K562 (cell line): ENCODE measurements around the gene PCDHB7. TPM values are rescaled to one million over a fixed set of nuclear protein-coding genes. Genes with fewer than 3 reads are reported as not detected.
"Not testable (repeated sequence)": the region's sequence is repeated elsewhere in the genome, so short reads cannot be mapped to it uniquely, and the experiment has no call there.

Source experiments
- ATAC-seq: fragments of 200-7000 bp; cut with Tn5 transposase; 3 replicates; pipeline ENCODE4 v1.9.1; 2020; ENCODE audit warnings: moderate library complexity
- BruUV-seq: library from RNA; stranded (reverse); fragments of 400-500 nt; replicated peaks from 2 replicates; lab custom pipeline; 2021; lab: Mats Ljungman, UMichigan
- CTCF ChIA-PET: fragments of 300-600 bp; formaldehyde crosslinking; extraction: SDS; loops from one replicate; lab custom pipeline; 2021; ENCODE audit warnings: low intra/inter-chr PET ratio; lab: Yijun Ruan, JAX
- POLR2A ChIA-PET: fragments of 300-600, 350-650 bp; sonication (Branson Sonifier 250); formaldehyde crosslinking; extraction: SDS; loops from one replicate; lab custom pipeline; 2021; ENCODE audit warnings: antibody characterized with exemption, inconsistent platforms; lab: Yijun Ruan, JAX
- DNase-seq, 4 experiments: peaks; one replicate each; pipeline versions ENCODE4 v3.0.0 to v3.0.0-alpha.2; 2011 to 2018; ENCODE audit warnings: low spot score in 3 of 4, mixed read lengths in 3 of 4; ENCODE audit errors: extremely low read depth in 1 of 4
- FAIRE-seq: peaks from 2 replicates; lab custom pipeline; 2011; peaks lifted over from hg19 to GRCh38; lab: Jason Lieb, UNC
- H2AFZ ChIP-seq: 2 replicates; pipeline ENCODE4 v1.6.0; 2011; ENCODE audit warnings: low read depth, low read length, control low read depth, inconsistent platforms
- H3K27ac ChIP-seq: fragments of 200-600 bp; 3 replicates; pipeline ENCODE4 v1.8.0; 2011; ENCODE audit warnings: low read depth, mild to moderate bottlenecking, control low read depth, inconsistent platforms, low read length, moderate library complexity, mixed read lengths; ENCODE audit errors: extremely low read depth
- H3K27me3 ChIP-seq, 2 experiments: fragments of 300-600 bp in 1 of 2; 2 replicates in 1 of 2; 3 replicates in 1 of 2; pipeline versions ENCODE4 v1.6.0 to v1.8.0; 2011; ENCODE audit warnings: inconsistent platforms in 2 of 2, low read length in 2 of 2, mild to moderate bottlenecking in 1 of 2, mixed read lengths in 1 of 2, moderate library complexity in 1 of 2; ENCODE audit not compliant: control insufficient read depth in 2 of 2, insufficient read depth in 2 of 2
- H3K36me3 ChIP-seq: fragments of 300-600 bp; 3 replicates; pipeline ENCODE4 v1.8.0; 2011; ENCODE audit warnings: mild to moderate bottlenecking, low read length, inconsistent platforms; ENCODE audit not compliant: control insufficient read depth, insufficient read depth
- H3K4me1 ChIP-seq, 2 experiments: fragments of 200-600 bp in 1 of 2; replicated peaks in 1 of 2; 2 replicates in 1 of 2; 3 replicates in 1 of 2; pipeline versions ENCODE4 v1.5.1 to v1.8.0; 2011; ENCODE audit warnings: inconsistent platforms in 2 of 2, low read length in 2 of 2, mild to moderate bottlenecking in 1 of 2, mixed read lengths in 1 of 2, moderate library complexity in 1 of 2; ENCODE audit not compliant: control insufficient read depth in 2 of 2, insufficient read depth in 2 of 2
- H3K4me2 ChIP-seq: 2 replicates; pipeline ENCODE4 v1.6.1; 2011; ENCODE audit warnings: low read length, control low read depth, inconsistent platforms, mixed read lengths; ENCODE audit not compliant: insufficient read depth
- H3K4me3 ChIP-seq: fragments of 200-600 bp; sonication (generic), shearing (Covaris generic); 2 replicates; pipeline ENCODE4 v1.5.1; 2016; ENCODE audit warnings: control low read depth, inconsistent platforms
- H3K79me2 ChIP-seq: fragments of 200-600 bp; 3 replicates; pipeline ENCODE4 v1.8.0; 2011; ENCODE audit warnings: low read length, inconsistent platforms; ENCODE audit not compliant: control insufficient read depth, insufficient read depth
- H3K9ac ChIP-seq, 2 experiments: 2 replicates each; pipeline versions ENCODE4 v1.6.0 to v1.6.1; 2011; ENCODE audit warnings: low read depth in 2 of 2, low read length in 2 of 2, control low read depth in 1 of 2, inconsistent platforms in 1 of 2, mild to moderate bottlenecking in 1 of 2, mixed read lengths in 1 of 2; ENCODE audit not compliant: insufficient read depth in 1 of 2
- H3K9me1 ChIP-seq: one replicate; pipeline ENCODE4 v1.6.0; 2011; ENCODE audit warnings: inconsistent platforms, mild to moderate bottlenecking, low read length, moderate library complexity; ENCODE audit not compliant: control insufficient read depth, insufficient read depth
- H3K9me3 ChIP-seq: replicated peaks from 2 replicates; pipeline ENCODE4 v1.5.1; 2011; ENCODE audit warnings: low read depth, low read length, inconsistent platforms; ENCODE audit not compliant: control insufficient read depth, insufficient read depth
- H4K20me1 ChIP-seq: replicated peaks from 2 replicates; pipeline ENCODE4 v1.6.1; 2011; ENCODE audit warnings: low read length, inconsistent platforms, mixed read lengths; ENCODE audit not compliant: control insufficient read depth, insufficient read depth
- CTCF ChIP-seq, 3 experiments: IDR thresholded peaks in 2 of 3; conservative IDR thresholded peaks in 1 of 3; 2 replicates each; pipeline ENCODE4 v1.5.1; 2011 to 2012; ENCODE audit warnings: low read length in 3 of 3, mild to moderate bottlenecking in 3 of 3, control low read depth in 2 of 3, improper control_type of control experiment in 1 of 3, inconsistent platforms in 1 of 3, low read depth in 1 of 3, mixed read lengths in 1 of 3, moderate library complexity in 1 of 3; ENCODE audit not compliant: insufficient read depth in 2 of 3
- ZBTB33 ChIP-seq: sonication (generic); formaldehyde crosslinking; IDR thresholded peaks from 2 replicates; pipeline ENCODE4 v1.8.1; 2023; ENCODE audit warnings: mild to moderate bottlenecking, missing genetic modification reagents
- WGBS: fragments of 100-300 bp; shearing (Covaris generic); methylation state at CpG from one replicate; pipeline ENCODE4 v1.1.6; 2016; ENCODE audit warnings: low coverage, mixed read lengths; ENCODE audit not compliant: insufficient coverage; ENCODE audit errors: missing lambda C conversion rate; 5-methylcytosine and 5-hydroxymethylcytosine counted together
- in situ Hi-C: fragments of 300-500 bp; cut with MboI; formaldehyde crosslinking; loops from 4 replicates; pipeline ENCODE4 v1.15.0; 2018; ENCODE audit warnings: inconsistent platforms, mixed read lengths
- intact Hi-C: fragments of 100-400 bp; cut with micrococcal nuclease; formaldehyde crosslinking; loops from 2 replicates; pipeline ENCODE4 v1.14.2; 2022
- polyA plus RNA-seq, 8 experiments: library from polyadenylated mRNA; depleted of rRNA in 4 of 8; stranded (reverse) in 5 of 8; unstranded in 3 of 8; fragments of >200 nt; fragmentation: Nextera tagmentation in 2 of 8; fragmentation: Illumina TruSeq in 1 of 8; extraction: Ambion mirVana in 2 of 8; extraction: Trizol in 1 of 8; gene quantifications; 2 replicates each; pipeline versions ENCODE4 v1.2.1 to v1.2.3, GENCODE V29; 2011 to 2014; ENCODE audit warnings: inconsistent platforms in 1 of 8, missing spikeins in 1 of 8
- total RNA-seq, 7 experiments: library from RNA; depleted of rRNA in 6 of 7; stranded (reverse); fragments of >200 nt in 6 of 7; fragmentation: Illumina TruSeq in 2 of 7; extraction: Trizol in 2 of 7; gene quantifications; 2 replicates each; pipeline versions ENCODE4 v1.2.1 to v1.2.3, GENCODE V29; 2011 to 2021; ENCODE audit warnings: low replicate concordance in 1 of 7

Gene PCDHB7
- total and polyA plus RNA-seq, 9 of the 15 experiments (the other 6 are each of a cell fraction or from before 2014, with no cell fraction given), result not detected

- in situ Hi-C loops (loop anchor here (25.0 kb wide), 1 partner anchor 914 kb away; no protein-coding TSS in a partner anchor), intact Hi-C loops (loop anchor here (1.0 kb wide), 1 partner anchor 341 kb away; no protein-coding TSS in a partner anchor)
- peak in 3 of 4 experiments; percentile 8 to 30 (median 18) for DNase-seq
- BruUV-seq, result no TSS peak
- Histone ChIP-seq H3K79me2 (no peaks in the 10 kb centered on the region), H3K9me1 (no peaks in the 10 kb centered on the region), H4K20me1 (no peaks in the 10 kb centered on the region), H2AFZ (peak within 1 kb of the TSS; percentile 35; the same call in 1 of the 2 replicates), H3K27ac (no peak within 1 kb of the TSS), H3K36me3 (no peaks in the 10 kb centered on the region), H3K4me1 (no peaks in the 10 kb centered on the region), H3K27me3 (peaks cover 0 to 6% of the 10 kb centered on the region in 2 experiments; a peak in 2 of 5 replicates), H3K4me2 (no peak within 1 kb of the TSS; the same call in 1 of the 2 replicates), H3K4me3 (no peak within 1 kb of the TSS), H3K9ac (no peak within 1 kb of the TSS), H3K9me3 (no peaks in the 10 kb centered on the region)
- WGBS, result under 1% methylated on average over 15 of the region's 15 CpGs
- CTCF ChIA-PET, result interaction anchor here (0.7 to 1.2 kb wide), 3 partner anchors 115 to 842 kb away, joined by 3 to 6 read pairs (median 3); partner anchors contain the start of gene PCDHGA2
- POLR2A ChIA-PET, result interaction anchor here (1.2 to 1.3 kb wide), 2 partner anchors 9 to 341 kb away, joined by 3 to 4 read pairs; no protein-coding TSS in a partner anchor
- peak; percentile 77 for ATAC-seq
- peak; percentile 77 for FAIRE-seq
- TF ChIP-seq CTCF (IDR thresholded peaks at IDR 0.05 in 2 of 3, conservative IDR thresholded peaks at IDR 0.05 in 1 of 3; ENCODE audit: insufficient read depth in 2 of 3, low read depth in 1 of 3, low read length in 3 of 3) (peak; percentile 34 to 64 (median 52); a peak in 5 of 6 replicates), ZBTB33 (CRISPR knock-in tag) (no peak)
These were observed 50.8 kb downstream of the PCDHB7 start, which contains the start of gene PCDHB14 for GRCh38 chr5:141223112-141223783. TSS of gene PCDHB14 (plus strand) at chr5:141223343. CDS start at chr5:141223506, 163 bp downstream.

- H3K79me2 ChIP-seq, H3K4me3 ChIP-seq, FAIRE-seq, H3K27me3 ChIP-seq, BruUV-seq, DNase-seq, intact Hi-C loops, POLR2A ChIA-PET, H3K27ac ChIP-seq, H3K9me3 ChIP-seq, CTCF ChIA-PET, H3K9ac ChIP-seq, ATAC-seq, H3K4me2 ChIP-seq, H3K4me1 ChIP-seq, H3K36me3 ChIP-seq, H3K9me1 ChIP-seq, H2AFZ ChIP-seq, H4K20me1 ChIP-seq: not testable (repeated sequence)
- 5% methylated on average over 10 of the region's 40 CpGs for WGBS
- in situ Hi-C loops, result loop anchor here (25.0 kb wide), 1 partner anchor 912 kb away; no protein-coding TSS in a partner anchor
These were observed 52.4 kb downstream of the PCDHB7 start for GRCh38 chr5:141224844-141225243.
